ENCODE data around the gene IL1RAPL1.

IL1RAPL1 gene

DNA sequence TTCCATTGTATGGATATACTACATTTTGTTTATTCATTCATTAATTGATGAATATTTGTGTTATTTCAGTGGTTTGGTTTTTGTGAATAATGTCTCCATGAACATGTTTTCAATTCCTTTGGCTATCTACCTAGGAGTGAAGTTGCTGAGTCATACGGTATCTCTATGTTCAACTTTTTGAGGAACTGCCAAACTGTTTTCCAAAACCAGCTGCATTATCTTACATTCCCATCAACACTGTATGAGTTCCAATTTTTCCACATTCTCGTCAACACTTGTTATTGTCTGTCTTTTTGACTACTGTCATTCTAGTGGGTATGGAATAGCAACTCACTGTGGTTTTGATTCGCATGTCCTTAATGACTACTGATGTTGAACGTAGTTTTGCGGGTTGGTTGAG is 1239.5 kb downstream of the IL1RAPL1 start:
- TF ChIP-seq, protein P1, sequence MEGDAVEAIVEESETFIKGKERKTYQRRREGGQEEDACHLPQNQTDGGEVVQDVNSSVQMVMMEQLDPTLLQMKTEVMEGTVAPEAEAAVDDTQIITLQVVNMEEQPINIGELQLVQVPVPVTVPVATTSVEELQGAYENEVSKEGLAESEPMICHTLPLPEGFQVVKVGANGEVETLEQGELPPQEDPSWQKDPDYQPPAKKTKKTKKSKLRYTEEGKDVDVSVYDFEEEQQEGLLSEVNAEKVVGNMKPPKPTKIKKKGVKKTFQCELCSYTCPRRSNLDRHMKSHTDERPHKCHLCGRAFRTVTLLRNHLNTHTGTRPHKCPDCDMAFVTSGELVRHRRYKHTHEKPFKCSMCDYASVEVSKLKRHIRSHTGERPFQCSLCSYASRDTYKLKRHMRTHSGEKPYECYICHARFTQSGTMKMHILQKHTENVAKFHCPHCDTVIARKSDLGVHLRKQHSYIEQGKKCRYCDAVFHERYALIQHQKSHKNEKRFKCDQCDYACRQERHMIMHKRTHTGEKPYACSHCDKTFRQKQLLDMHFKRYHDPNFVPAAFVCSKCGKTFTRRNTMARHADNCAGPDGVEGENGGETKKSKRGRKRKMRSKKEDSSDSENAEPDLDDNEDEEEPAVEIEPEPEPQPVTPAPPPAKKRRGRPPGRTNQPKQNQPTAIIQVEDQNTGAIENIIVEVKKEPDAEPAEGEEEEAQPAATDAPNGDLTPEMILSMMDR (IDR thresholded peaks at IDR 0.05; ENCODE audit: low read depth, low read length), result no peak
- no peak overlapping the region for H3K4me3 ChIP-seq (replicated peaks in 1 of 2; ENCODE audit: low read depth in 2 of 2, low read length in 2 of 2)
- DNase-seq (ENCODE audit: low read depth in 2 of 2), result no peak

DNA sequence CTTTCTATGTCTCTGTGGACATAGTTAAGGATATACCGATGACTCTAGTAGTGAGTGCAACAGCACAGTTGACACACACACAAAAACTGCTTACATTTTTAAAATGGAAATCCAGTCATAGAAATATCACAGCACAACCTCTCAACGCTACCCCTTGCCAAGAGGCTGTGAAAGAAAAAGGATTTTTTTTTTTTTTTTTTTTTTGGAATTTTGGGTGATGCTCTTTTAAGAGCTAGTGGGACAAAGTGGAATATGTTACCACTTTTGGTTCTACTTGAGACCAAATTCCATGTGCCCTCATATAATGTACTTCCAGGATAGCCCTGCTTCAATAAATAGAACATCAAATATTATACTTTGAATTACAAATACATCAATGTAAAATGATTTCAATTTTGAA is 1247.1 kb downstream of the IL1RAPL1 start:
- no peak overlapping the region for H3K4me3 ChIP-seq (replicated peaks in 1 of 2; ENCODE audit: low read depth in 2 of 2, low read length in 2 of 2)
- TF ChIP-seq, protein P1 (IDR thresholded peaks at IDR 0.05; ENCODE audit: low read depth, low read length), result no peak
- DNase-seq (ENCODE audit: low read depth in 2 of 2), result no peak

DNA sequence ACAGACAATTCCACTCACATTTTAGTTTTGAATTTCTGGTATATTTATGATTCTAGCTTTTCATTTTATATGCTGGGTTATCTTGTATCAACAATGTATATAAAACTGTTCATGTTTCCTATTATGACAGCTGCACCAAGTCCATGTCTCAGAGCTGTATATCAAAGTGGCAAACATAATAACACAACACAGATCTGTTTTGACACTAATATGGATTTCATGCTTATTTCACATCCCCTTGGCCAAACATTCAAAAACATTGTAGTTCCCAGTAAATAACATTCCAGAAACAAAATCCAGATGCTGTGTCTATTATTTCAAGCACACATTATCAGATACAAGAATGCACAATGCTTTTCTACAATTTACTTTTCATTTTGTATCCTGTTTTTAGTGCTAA is 1247.5 kb downstream of the IL1RAPL1 start:
- no peak for DNase-seq (ENCODE audit: low read depth in 2 of 2)
- TF ChIP-seq, protein P1 (IDR thresholded peaks at IDR 0.05; ENCODE audit: low read depth, low read length), result no peak
- no peak overlapping the region for H3K4me3 ChIP-seq (replicated peaks in 1 of 2; ENCODE audit: low read depth in 2 of 2, low read length in 2 of 2)

DNA sequence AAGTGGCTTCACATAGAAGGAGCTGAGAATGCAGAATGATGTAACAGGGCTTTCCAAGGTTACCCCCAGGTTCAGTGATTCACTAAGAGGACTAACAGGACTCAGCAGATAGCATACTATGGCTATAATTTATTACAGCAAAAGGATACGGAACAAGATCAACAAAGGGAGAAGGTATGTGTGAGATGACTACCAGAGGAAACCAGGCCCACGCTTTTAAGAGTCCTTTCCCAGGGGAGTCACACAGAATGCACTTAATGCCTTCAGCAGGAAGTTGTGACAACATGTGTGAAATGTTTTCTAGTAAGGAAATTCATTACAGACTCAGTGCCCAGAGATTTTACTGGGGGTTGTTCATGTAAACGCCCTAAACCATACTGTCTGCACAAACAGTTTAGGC is 1254.5 kb downstream of the IL1RAPL1 start:
- no peak overlapping the region for H3K4me3 ChIP-seq (replicated peaks in 1 of 2; ENCODE audit: low read depth in 2 of 2, low read length in 2 of 2)
- TF ChIP-seq, protein P1 (IDR thresholded peaks at IDR 0.05; ENCODE audit: low read depth, low read length), result no peak
- peak; percentile 13 to 35 for DNase-seq (ENCODE audit: low read depth in 2 of 2)

- no peak overlapping the region for H3K4me3 ChIP-seq (replicated peaks in 1 of 2; ENCODE audit: low read depth in 2 of 2, low read length in 2 of 2)
- DNase-seq (ENCODE audit: low read depth in 2 of 2), result no peak
- TF ChIP-seq, protein P1 (IDR thresholded peaks at IDR 0.05; ENCODE audit: low read depth, low read length), result no peak
These were observed 1255.3 kb downstream of the IL1RAPL1 start for GRCh38 chrX:29842552-29842951.

DNA sequence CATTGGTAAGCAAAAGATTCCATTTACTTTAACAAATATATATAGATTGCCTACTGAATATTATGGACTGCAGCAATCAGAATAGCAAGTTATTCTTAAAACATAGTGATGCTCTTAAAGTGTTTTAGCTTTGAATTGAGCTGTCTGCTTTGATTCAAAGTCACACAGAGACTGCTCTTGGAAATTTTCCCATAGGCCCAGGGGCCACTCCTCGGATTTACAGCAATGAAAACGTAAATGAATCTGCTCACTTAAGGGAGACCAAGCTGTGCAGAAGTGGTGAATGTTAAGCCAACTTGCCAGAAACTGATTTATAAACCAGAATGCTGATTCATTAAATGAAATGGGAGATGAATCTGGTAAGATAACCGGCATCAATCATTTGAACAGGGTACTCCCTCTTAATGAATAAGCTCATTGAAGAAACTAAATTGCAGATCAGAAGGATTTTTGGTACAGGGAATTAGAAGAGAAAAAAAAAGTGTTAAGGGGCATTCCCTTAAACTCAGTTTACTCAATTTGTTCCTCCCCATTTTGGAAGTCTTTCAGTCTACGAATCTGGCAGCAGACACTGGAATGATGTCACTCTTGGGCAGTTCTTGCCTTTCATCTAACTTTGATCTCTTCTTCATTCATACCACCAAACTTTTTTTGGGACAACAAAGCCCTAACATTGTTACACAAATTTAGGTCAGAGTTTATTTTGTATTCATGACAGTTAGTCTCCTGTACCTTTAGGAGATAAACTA is 1264.8 kb downstream of the IL1RAPL1 start:
- H3K4me3 ChIP-seq (replicated peaks in 1 of 2; ENCODE audit: low read depth in 2 of 2, low read length in 2 of 2), result no peak overlapping the region
- TF ChIP-seq, protein P1 (IDR thresholded peaks at IDR 0.05; ENCODE audit: low read depth, low read length), result no peak
- no peak for DNase-seq (ENCODE audit: low read depth in 2 of 2)

DNA sequence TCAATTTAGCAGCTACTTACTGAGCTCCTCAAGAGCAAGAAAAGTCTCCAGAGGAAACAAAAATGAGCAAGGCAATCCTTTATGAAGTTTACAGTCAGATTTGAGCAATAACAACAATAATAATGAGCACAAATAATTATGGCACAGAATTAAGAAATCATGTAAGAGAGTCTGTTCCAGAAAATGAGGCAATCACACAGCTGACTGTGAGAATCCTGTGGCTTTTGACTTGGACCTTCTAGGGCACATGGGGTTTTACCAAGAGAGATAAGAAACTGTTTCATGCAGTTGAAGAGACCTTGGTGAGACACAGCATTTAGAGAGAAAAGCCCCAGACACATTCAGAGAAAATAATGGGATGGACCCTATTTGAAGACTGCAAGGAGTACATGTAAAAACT is 1265.5 kb downstream of the IL1RAPL1 start:
- H3K4me3 ChIP-seq (replicated peaks in 1 of 2; ENCODE audit: low read depth in 2 of 2, low read length in 2 of 2), result no peak overlapping the region
- DNase-seq (ENCODE audit: low read depth in 2 of 2), result peak; percentile 12 to 41

More for the DNA sequence above, 1265.5 kb downstream of the IL1RAPL1 start:
- TF ChIP-seq, protein P1 (IDR thresholded peaks at IDR 0.05; ENCODE audit: low read depth, low read length), result no peak
